DND-41 (cell line): ENCODE data around the gene NUDT7.

ENCODE experiments used
- ATAC-seq: fragments of 200-7000 bp; cut with Tn5 transposase; 3 replicates; pipeline ENCODE4 v1.9.1; 2021; ENCODE audit warnings: low read depth; ENCODE audit not compliant: insufficient read depth
- DNase-seq: peaks from one replicate; pipeline ENCODE4 v3.0.0-alpha.2; 2020
- H2AFZ ChIP-seq: 2 replicates; pipeline ENCODE4 v1.6.0; 2012; ENCODE audit warnings: low read depth, low read length
- H3K27ac ChIP-seq: 2 replicates; pipeline ENCODE4 v1.5.1; 2012; ENCODE audit warnings: low read length, inconsistent platforms
- H3K27me3 ChIP-seq: fragments of 200-600 bp; sonication (generic); 2 replicates; pipeline ENCODE4 v1.6.0; 2012; ENCODE audit warnings: low read length, mild to moderate bottlenecking, inconsistent platforms; ENCODE audit not compliant: insufficient read depth, poor library complexity
- H3K36me3 ChIP-seq: 2 replicates; pipeline ENCODE4 v1.5.1; 2012; ENCODE audit warnings: low read length, inconsistent platforms; ENCODE audit not compliant: insufficient read depth
- H3K4me1 ChIP-seq: 2 replicates; pipeline ENCODE4 v1.5.1; 2012; ENCODE audit warnings: mild to moderate bottlenecking, low read length; ENCODE audit not compliant: insufficient read depth
- H3K4me2 ChIP-seq: 2 replicates; pipeline ENCODE4 v1.6.0; 2012; ENCODE audit warnings: mild to moderate bottlenecking, moderate library complexity, low read length, inconsistent platforms; ENCODE audit not compliant: insufficient read depth
- H3K4me3 ChIP-seq, 2 experiments: fragments of 200-600 bp in 1 of 2; shearing (Covaris generic) in 1 of 2; 2 replicates each; pipeline ENCODE4 v1.5.1; 2012 to 2016; ENCODE audit warnings: inconsistent platforms in 2 of 2, low read length in 2 of 2, mild to moderate bottlenecking in 2 of 2, low read depth in 1 of 2, moderate library complexity in 1 of 2
- H3K79me2 ChIP-seq: 2 replicates; pipeline ENCODE4 v1.6.0; 2012; ENCODE audit warnings: low read length, inconsistent platforms; ENCODE audit not compliant: insufficient read depth
- H3K9ac ChIP-seq: 2 replicates; pipeline ENCODE4 v1.6.0; 2012; ENCODE audit warnings: low read depth, mild to moderate bottlenecking, inconsistent platforms, low read length, moderate library complexity
- H3K9me3 ChIP-seq: 2 replicates; pipeline ENCODE4 v1.5.1; 2012; ENCODE audit warnings: low read length, moderate library complexity, mild to moderate bottlenecking, inconsistent platforms; ENCODE audit not compliant: insufficient read depth, severe bottlenecking
- H4K20me1 ChIP-seq: 2 replicates; pipeline ENCODE4 v1.6.0; 2012; ENCODE audit warnings: low read length; ENCODE audit not compliant: insufficient read depth
- CTCF ChIP-seq: IDR thresholded peaks from 2 replicates; pipeline ENCODE4 v1.5.1; 2012; ENCODE audit warnings: borderline replicate concordance, low read length, moderate library complexity, mild to moderate bottlenecking; ENCODE audit not compliant: poor library complexity, severe bottlenecking; ENCODE audit errors: extremely low read depth
- EZH2 ChIP-seq: IDR thresholded peaks from 3 replicates; pipeline ENCODE4 v1.6.1; 2012; ENCODE audit warnings: borderline replicate concordance, low read depth, mild to moderate bottlenecking, moderate library complexity, low read length, inconsistent platforms; ENCODE audit not compliant: severe bottlenecking

Gene NUDT7

GRCh38 chr16:77686385-77686784 is 35.9 kb upstream of the NUDT7 start:
- Histone ChIP-seq H3K4me2 (no peak overlapping the region), H3K4me1 (no peaks in the 10 kb centered on the region), H3K9ac (no peak overlapping the region), H2AFZ (no peak overlapping the region), H3K79me2 (no peaks in the 10 kb centered on the region), H3K27me3 (peaks cover 8% of the 10 kb centered on the region), H3K27ac (no peak overlapping the region), H3K4me3 (no peak overlapping the region), H3K9me3 (no peaks in the 10 kb centered on the region), H4K20me1 (no peaks in the 10 kb centered on the region), H3K36me3 (no peaks in the 10 kb centered on the region)
- TF ChIP-seq EZH2 (no peak), CTCF (no peak)
- no peak for DNase-seq
- no peak for ATAC-seq

GRCh38 chr16:77689971-77690370 is 32.3 kb upstream of the NUDT7 start:
- H3K9me3 ChIP-seq, result no peaks in the 10 kb centered on the region
- no peak overlapping the region for H3K9ac ChIP-seq
- no peaks in the 10 kb centered on the region for H3K79me2 ChIP-seq
- H3K27ac ChIP-seq, result no peak overlapping the region
- H3K36me3 ChIP-seq, result no peaks in the 10 kb centered on the region
- H3K4me2 ChIP-seq, result no peak overlapping the region
- H4K20me1 ChIP-seq, result no peaks in the 10 kb centered on the region
- no peak overlapping the region for H2AFZ ChIP-seq
- ATAC-seq, result no peak
- no peak for TF ChIP-seq CTCF
- TF ChIP-seq EZH2, result no peak
- no peak overlapping the region for H3K4me3 ChIP-seq
- H3K4me1 ChIP-seq, result no peaks in the 10 kb centered on the region
- DNase-seq, result no peak
- H3K27me3 ChIP-seq, result peaks cover 12% of the 10 kb centered on the region

- Histone ChIP-seq H3K9ac (no peak overlapping the region), H3K36me3 (no peaks in the 10 kb centered on the region), H3K9me3 (no peaks in the 10 kb centered on the region), H3K79me2 (no peaks in the 10 kb centered on the region), H3K4me1 (no peaks in the 10 kb centered on the region), H4K20me1 (no peaks in the 10 kb centered on the region), H3K27me3 (peaks cover 12% of the 10 kb centered on the region), H3K4me2 (no peak overlapping the region), H2AFZ (no peak overlapping the region), H3K27ac (no peak overlapping the region), H3K4me3 (no peak overlapping the region)
- no peak for DNase-seq
- ATAC-seq, result no peak
- no peak for TF ChIP-seq CTCF
- TF ChIP-seq EZH2, result no peak
Measured at GRCh38 chr16:77690416-77690815, 31.9 kb upstream of the NUDT7 start.

GRCh38 chr16:77692612-77693011 is 29.7 kb upstream of the NUDT7 start:
- Histone ChIP-seq H3K36me3 (no peaks in the 10 kb centered on the region), H2AFZ (no peak overlapping the region), H3K27ac (no peak overlapping the region), H3K9ac (no peak overlapping the region), H3K79me2 (no peaks in the 10 kb centered on the region), H3K4me3 (no peak overlapping the region), H3K4me2 (no peak overlapping the region), H3K9me3 (no peaks in the 10 kb centered on the region), H3K27me3 (peaks cover 12% of the 10 kb centered on the region), H4K20me1 (no peaks in the 10 kb centered on the region), H3K4me1 (no peaks in the 10 kb centered on the region)
- no peak for ATAC-seq
- no peak for TF ChIP-seq CTCF
- no peak for TF ChIP-seq EZH2
- DNase-seq, result no peak
